ENCODE results near the gene VAPB.

- TF ChIP-seq POLR2A (IDR thresholded peaks at IDR 0.05) (no peak), CTCF (IDR thresholded peaks at IDR 0.05) (peak; percentile 35 to 48 (median 44))
These were observed 58.7 kb downstream of the VAPB start for GRCh38 chr20:58447511-58448391.
